Activated CD4-positive, alpha-beta T cell treated with anti-CD3 and anti-CD28 coated beads, Interleukin-2, amount 10 ng/mL, durations not matched to agents 7 days and 5 days (primary cell): ENCODE data around the gene EXOSC3. TPM values are rescaled to one million over a fixed set of nuclear protein-coding genes. Genes with fewer than 3 reads are reported as not detected.
"Not testable (repeated sequence)": the region's sequence is repeated elsewhere in the genome, so short reads cannot be mapped to it uniquely, and the experiment has no call there.

ENCODE experiments used
- CTCF ChIA-PET: fragments of 350-600 bp; sonication (Branson Sonifier 250); formaldehyde crosslinking; loops from one replicate; lab custom pipeline; 2021; ENCODE audit warnings: antibody characterized with exemption; lab: Charles Lee
- POLR2A ChIA-PET: fragments of 350-600 bp; sonication (Branson Sonifier 250); formaldehyde crosslinking; loops from one replicate; lab custom pipeline; 2021; ENCODE audit warnings: antibody characterized with exemption; lab: Charles Lee
- DNase-seq: peaks from one replicate; pipeline ENCODE4 v3.0.0-alpha.2; 2020
- H3K27ac Mint-ChIP-seq: one replicate; pipeline ENCODE4 v1.8.0; 2021; ENCODE audit warnings: mild to moderate bottlenecking, moderate library complexity, mixed read lengths
- H3K27me3 Mint-ChIP-seq: one replicate; pipeline ENCODE4 v1.8.0; 2021; ENCODE audit warnings: mixed read lengths
- H3K36me3 Mint-ChIP-seq: one replicate; pipeline ENCODE4 v1.8.0; 2021; ENCODE audit warnings: low read depth, mixed read lengths
- H3K4me1 Mint-ChIP-seq: one replicate; pipeline ENCODE4 v1.8.0; 2021; ENCODE audit warnings: mixed read lengths
- H3K4me3 Mint-ChIP-seq: one replicate; pipeline ENCODE4 v1.8.0; 2021; ENCODE audit warnings: mild to moderate bottlenecking, moderate library complexity, mixed read lengths
- H3K9me3 Mint-ChIP-seq: one replicate; pipeline ENCODE4 v1.8.0; 2021; ENCODE audit warnings: mixed read lengths
- total RNA-seq, 2 experiments: library from RNA; stranded (reverse); gene quantifications; one replicate each; pipeline ENCODE4 v1.2.3, GENCODE V29; 2021

The EXOSC3 gene
- 10 to 100 TPM; 77.5 to 84.0 TPM for total RNA-seq

DNA sequence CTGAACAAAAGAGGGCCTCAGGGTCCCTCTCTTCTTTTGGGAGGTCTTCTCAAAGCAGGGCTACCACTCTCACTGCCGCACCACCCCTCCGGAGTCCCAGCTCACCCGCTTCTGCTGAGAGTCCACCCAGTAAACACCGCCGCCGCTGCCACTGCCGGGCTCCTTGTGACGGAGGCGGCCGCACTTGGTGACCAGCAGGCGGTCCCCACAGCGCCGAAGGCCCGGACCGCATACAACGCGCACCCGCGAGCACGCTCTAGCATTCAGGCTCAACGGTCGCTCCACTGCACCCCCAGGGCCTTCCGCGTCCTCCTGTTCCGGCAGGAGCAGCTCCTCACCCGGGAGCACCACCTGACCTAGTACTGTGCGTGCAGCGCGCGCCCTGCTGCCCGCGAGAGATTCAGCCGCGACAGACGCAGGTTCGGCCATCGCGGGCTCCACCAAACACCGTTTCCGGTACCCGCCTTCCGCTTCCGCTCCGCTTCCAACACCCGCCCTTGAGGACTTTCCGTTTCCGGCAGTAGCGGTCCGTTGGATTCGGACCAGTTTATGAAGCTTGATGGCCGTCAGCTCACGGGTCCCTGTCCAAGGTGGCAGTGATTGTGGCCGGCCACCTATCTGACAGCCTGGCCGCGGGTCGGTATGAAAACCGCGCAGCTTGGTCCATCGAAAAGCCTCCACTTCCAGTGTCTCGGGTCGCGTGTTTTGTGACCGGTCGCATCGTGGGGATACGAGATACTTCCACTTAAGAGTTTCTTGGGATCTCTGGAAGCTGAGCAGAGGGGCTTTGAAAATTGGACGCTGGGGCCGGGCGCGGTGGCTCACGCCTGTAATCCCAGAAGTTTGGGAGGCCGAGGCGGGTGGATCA, at the start of gene EXOSC3:
EXOSC3 (minus strand) TSS at position 449 of the 868 bp plus-strand sequence; CDS start at position 429, 20 bp downstream.
- ChIA-PET POLR2A (interaction anchor here (1.6 kb wide), 1 partner anchor 16 kb away, joined by 7 read pairs; the partner anchor contains the start of gene DCAF10), CTCF (interaction anchor here (0.7 to 1.7 kb wide), 4 partner anchors 10 to 254 kb away, joined by 3 to 6 read pairs (median 4); no protein-coding TSS in a partner anchor)
- peak; percentile 91 for DNase-seq
- peak within 1 kb of the TSS; percentile 99 for H3K27ac Mint-ChIP-seq
- H3K36me3 Mint-ChIP-seq, result peaks cover 39% of the 10 kb centered on the region
- H3K27me3 Mint-ChIP-seq, result no peaks in the 10 kb centered on the region
- no peaks in the 10 kb centered on the region for H3K9me3 Mint-ChIP-seq
- peak within 1 kb of the TSS; percentile 98 for H3K4me3 Mint-ChIP-seq
- peaks cover 43% of the 10 kb centered on the region for H3K4me1 Mint-ChIP-seq

DNA sequence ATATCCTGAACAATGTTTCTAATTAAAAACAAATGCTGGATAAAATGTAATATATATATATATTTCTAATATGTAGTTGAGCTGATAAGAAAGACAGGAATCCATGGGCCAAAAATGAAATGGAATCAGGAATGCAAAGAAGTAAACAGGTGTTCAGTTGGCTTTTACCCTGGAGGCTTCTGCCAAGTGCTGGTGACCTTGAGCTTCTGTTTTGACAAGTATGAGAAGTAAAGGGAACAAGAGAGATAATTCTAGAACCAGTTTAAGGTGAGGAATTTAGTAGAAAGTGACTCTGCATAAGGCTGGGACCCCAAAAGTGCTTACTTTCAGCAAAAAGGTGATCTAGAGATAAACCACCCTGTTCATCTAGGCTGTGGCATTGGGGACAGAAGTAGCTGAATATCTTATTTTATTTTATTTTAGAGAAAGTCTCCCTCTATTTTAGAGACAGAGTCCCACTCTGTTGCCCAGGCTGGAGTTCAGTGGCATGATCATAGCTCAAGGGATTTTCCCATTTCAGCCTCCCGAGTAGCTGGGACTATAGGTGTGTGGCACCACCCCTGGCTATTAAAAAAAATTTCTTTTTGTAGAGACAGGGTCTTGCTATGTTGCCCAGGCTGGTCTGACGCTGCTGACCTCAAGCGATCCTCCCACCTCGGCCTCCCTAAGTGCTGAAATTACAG, 42.8 kb upstream of the EXOSC3 start:
- no peak overlapping the region for H3K4me3 Mint-ChIP-seq
- H3K27ac Mint-ChIP-seq, result no peak overlapping the region
- peaks cover 31% of the 10 kb centered on the region for H3K36me3 Mint-ChIP-seq
- H3K4me1 Mint-ChIP-seq, result peaks cover 2% of the 10 kb centered on the region
- no peaks in the 10 kb centered on the region for H3K9me3 Mint-ChIP-seq
- ChIA-PET POLR2A (no interaction called here), CTCF (no interaction called here)
- H3K27me3 Mint-ChIP-seq, result no peaks in the 10 kb centered on the region
- DNase-seq, result no peak

DNA sequence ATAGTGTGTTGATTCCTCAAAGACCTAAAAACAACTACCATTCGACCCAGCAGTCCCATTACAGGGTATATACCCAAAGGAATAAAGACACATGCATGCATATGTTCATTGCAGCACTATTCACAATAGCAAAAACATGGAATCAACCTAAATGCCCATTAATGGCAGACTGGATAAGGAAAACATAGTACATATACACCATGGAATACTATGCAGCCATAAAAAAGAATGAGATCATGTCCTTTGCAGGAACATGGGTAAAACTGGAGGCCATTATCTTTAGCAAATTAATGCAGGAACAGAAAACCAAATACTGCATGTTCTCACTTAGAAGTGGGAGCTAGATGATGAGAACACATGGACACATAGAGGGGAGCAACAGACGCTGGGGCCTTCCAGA, 40.3 kb upstream of the EXOSC3 start:
- H3K27me3 Mint-ChIP-seq, H3K4me1 Mint-ChIP-seq, H3K27ac Mint-ChIP-seq, H3K9me3 Mint-ChIP-seq, DNase-seq, CTCF ChIA-PET, POLR2A ChIA-PET, H3K4me3 Mint-ChIP-seq: not testable (repeated sequence)
- H3K36me3 Mint-ChIP-seq, result peaks cover 49% of the 10 kb centered on the region

DNA sequence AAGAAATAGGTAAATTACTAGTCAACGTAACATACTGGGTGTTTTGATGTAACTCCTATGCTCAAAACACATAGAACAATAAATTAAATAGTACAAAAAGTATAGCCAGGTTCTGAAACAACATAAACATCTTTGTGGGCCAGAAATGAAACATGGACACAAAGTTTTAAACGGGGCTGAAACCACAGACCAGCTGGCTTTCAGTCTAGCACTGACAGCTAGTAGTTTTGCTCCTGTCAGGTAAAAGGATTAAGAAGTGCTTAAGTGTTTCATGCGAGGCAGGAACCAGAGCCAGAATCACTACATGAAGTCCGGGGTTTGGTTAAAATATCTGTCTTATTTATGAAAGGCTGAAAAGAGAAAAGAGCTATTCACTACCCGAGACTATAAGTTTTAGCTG, 35.3 kb upstream of the EXOSC3 start:
- ChIA-PET POLR2A (interaction anchor here (0.6 kb wide), 1 partner anchor 48 kb away, joined by 3 read pairs; no protein-coding TSS in a partner anchor), CTCF (interaction anchor here (1.0 kb wide), 1 partner anchor 9 kb away, joined by 3 read pairs; no protein-coding TSS in a partner anchor)
- Mint-ChIP-seq H3K36me3 (peaks cover 34% of the 10 kb centered on the region), H3K9me3 (no peaks in the 10 kb centered on the region), H3K27me3 (no peaks in the 10 kb centered on the region), H3K4me3 (no peak overlapping the region), H3K4me1 (no peaks in the 10 kb centered on the region), H3K27ac (no peak overlapping the region)
- DNase-seq, result no peak

DNA sequence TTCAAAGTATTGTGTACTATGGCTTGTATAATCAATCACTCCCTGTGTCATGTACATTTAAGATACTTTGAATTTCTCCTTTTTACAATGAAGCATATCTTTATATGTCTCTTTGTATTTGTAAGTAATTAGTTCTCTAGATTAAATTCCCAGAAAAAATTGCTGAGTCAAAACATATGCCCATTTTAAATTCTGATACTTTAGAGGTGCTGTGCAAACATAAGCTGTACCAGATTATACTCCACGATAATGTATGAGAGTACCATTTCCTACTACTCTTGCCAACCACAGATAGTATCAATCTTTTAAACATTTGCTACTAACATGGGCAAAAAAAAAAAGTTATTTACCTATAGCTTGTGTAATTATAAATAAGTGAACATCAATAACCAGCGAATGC, 34.0 kb upstream of the EXOSC3 start:
- POLR2A ChIA-PET, result no interaction called here
- H3K9me3 Mint-ChIP-seq, result no peaks in the 10 kb centered on the region
- CTCF ChIA-PET, result interaction anchor here (0.7 to 1.6 kb wide), 2 partner anchors 9 to 61 kb away, joined by 4 read pairs; no protein-coding TSS in a partner anchor
- no peak for DNase-seq
- H3K27ac Mint-ChIP-seq, result no peak overlapping the region
- no peaks in the 10 kb centered on the region for H3K27me3 Mint-ChIP-seq
- H3K4me1 Mint-ChIP-seq, result no peaks in the 10 kb centered on the region
- peaks cover 24% of the 10 kb centered on the region for H3K36me3 Mint-ChIP-seq
- H3K4me3 Mint-ChIP-seq, result no peak overlapping the region

DNA sequence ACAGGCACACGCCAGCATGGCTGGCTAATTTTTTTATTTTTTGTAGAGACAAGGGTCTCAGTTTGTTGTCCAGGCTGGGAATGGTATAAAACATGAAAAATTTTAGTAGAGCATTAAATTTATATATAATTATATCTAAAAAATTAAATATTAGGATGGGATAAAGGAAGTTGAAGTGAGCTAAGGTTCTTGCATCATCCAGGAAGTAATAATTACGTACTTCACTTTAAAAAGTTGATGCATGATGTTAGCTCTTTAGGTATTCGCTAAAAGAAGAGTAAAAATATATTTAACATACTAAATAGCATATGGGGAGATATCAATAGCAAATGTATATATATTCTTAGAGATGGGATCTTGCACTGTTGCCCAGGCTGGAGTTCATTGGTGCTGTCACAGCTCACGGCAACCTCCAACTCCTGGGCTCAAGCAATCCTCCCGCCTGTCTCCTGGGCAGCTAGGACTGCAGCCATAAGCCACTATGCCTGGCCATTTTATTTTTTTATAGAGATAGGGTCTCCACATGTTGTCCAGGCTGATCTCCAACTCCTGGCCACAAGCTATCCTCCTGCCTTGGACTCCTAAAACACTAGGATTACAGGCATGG, 28.0 kb upstream of the EXOSC3 start:
- Mint-ChIP-seq H3K4me1 (peaks cover 10% of the 10 kb centered on the region), H3K9me3 (no peaks in the 10 kb centered on the region), H3K27ac (no peak overlapping the region), H3K4me3 (no peak overlapping the region), H3K27me3 (no peaks in the 10 kb centered on the region), H3K36me3 (peaks cover 12% of the 10 kb centered on the region)
- ChIA-PET POLR2A (no interaction called here), CTCF (interaction anchor here (0.6 to 1.2 kb wide), 5 partner anchors 16 to 1195 kb away, joined by 3 to 6 read pairs (median 3); no protein-coding TSS in a partner anchor)
- DNase-seq, result no peak

DNA sequence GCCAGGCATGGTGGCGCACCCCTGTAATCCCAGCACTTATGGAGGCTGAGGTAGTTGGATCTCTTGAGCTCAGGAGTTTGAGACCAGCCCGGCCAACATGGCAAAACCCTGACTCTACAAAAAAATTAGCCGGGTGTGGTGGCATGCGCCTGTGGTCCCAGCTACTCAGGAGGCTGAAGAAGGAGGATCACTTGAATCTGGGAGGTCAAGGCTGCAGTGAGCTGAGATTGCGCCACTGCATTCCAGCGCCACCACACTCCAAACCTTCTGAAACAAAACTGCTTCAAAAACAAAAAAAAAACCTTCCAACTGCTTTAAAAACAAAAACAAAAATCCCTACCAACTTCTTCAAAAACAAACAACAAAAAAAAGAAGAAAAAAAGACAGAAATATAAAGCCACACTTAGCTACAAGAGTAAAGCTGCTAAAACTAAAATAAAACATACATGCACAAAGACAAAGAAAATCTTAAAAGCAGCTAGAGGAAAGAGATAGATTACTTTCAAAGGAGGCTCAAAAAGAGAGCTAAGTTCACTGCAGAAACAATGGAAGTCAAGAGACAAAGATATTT, 27.1 kb upstream of the EXOSC3 start:
- Mint-ChIP-seq H3K27ac (no peak overlapping the region), H3K4me1 (peaks cover 10% of the 10 kb centered on the region), H3K9me3 (no peaks in the 10 kb centered on the region), H3K36me3 (peaks cover 12% of the 10 kb centered on the region), H3K4me3 (no peak overlapping the region), H3K27me3 (no peaks in the 10 kb centered on the region)
- CTCF ChIA-PET, result interaction anchor here (0.6 to 1.7 kb wide), 6 partner anchors 8 to 620 kb away, joined by 3 to 8 read pairs (median 3); partner anchors contain the start of gene DCAF10
- POLR2A ChIA-PET, result interaction anchor here (0.6 kb wide), 1 partner anchor 1474 kb away, joined by 3 read pairs; no protein-coding TSS in a partner anchor
- DNase-seq, result no peak

DNA sequence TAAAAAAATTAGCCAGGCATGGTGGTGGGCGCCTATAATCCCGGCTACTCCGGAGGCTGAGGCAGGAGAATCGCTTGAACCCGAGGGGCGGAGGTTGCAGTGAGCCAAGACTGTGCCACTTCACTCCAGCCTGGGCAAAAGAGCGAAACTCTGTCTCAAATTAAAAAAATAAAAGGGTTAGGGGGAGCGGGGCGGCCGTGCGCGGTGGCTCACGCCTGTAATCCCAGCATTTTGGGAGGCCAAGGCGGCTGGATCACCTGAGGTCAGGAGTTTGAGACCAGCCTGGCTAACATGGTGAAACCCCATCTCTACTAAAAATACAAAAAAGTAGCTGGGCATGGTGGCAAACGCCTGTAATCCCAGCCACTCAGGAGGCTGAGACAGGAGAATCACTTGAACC, 24.8 kb upstream of the EXOSC3 start:
- not testable (repeated sequence) for H3K27me3 Mint-ChIP-seq, DNase-seq, H3K27ac Mint-ChIP-seq, H3K9me3 Mint-ChIP-seq, H3K4me3 Mint-ChIP-seq
- ChIA-PET POLR2A (interaction anchor here (0.6 kb wide), 1 partner anchor 218 kb away, joined by 3 read pairs; no protein-coding TSS in a partner anchor), CTCF (interaction anchor here (0.7 to 1.1 kb wide), 4 partner anchors 9 to 262 kb away, joined by 3 to 4 read pairs (median 4); no protein-coding TSS in a partner anchor)
- Mint-ChIP-seq H3K36me3 (peaks cover 12% of the 10 kb centered on the region), H3K4me1 (peaks cover 14% of the 10 kb centered on the region)

DNA sequence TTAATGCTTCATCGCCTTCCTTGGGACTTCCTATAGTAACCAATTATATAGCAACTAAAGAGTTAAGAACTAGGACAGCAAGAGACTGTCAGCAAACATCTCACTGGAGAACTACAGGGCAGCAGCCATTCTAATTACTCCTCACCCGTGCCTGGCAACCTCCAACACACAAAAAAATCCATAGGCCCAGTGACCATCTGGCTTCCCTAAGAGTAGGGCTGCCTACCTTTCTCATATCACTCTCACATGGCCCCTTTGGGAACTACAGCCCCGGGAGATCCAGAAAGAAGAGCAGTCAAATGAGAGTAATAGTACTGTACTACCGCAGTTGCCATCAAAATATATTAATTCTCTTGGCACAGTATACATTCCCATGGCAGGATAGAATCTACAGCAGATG, 21.4 kb upstream of the EXOSC3 start:
- Mint-ChIP-seq H3K4me1 (peaks cover 24% of the 10 kb centered on the region), H3K27me3 (no peaks in the 10 kb centered on the region), H3K9me3 (no peaks in the 10 kb centered on the region), H3K27ac (no peak overlapping the region), H3K4me3 (no peak overlapping the region), H3K36me3 (peaks cover 11% of the 10 kb centered on the region)
- ChIA-PET POLR2A (no interaction called here), CTCF (interaction anchor here (1.2 kb wide), 1 partner anchor 28 kb away, joined by 3 read pairs; no protein-coding TSS in a partner anchor)
- no peak for DNase-seq

DNA sequence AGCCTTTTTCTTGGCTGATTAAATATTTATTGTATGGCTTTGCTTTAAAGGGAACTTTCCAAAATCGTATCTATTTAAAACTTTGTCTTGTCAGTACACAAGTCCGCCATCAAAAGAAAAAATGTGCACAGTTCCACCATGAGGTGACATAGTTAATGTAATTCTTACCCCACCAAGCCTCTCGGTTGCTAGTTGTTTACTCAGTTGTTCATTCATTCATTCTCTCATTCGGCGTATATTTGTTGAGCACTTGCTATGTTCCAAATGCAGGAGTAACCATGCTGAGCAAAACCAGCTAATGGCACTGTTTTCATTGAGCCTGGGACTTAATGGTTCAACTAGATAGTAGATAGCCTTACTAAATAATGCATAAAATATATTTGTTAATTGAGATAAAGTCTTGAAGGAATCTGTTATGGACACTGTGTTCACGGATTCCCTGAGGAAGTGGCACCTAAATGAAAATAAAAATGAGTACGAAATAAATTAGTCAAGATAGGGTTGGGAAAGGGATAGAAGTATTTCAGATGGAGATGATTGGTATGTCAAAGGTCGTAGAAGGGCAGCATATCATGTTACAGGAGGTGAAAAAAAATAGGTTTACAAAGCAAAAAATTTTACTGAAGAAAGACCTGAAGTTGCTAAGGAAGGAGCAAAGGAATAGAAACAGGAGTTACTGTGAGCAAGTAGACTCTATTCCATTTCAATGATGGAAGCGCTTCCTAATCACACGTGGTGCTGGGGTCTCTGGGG, 17.3 kb upstream of the EXOSC3 start:
- ChIA-PET POLR2A (interaction anchor here (2.0 kb wide), 1 partner anchor 18 kb away, joined by 7 read pairs; the partner anchor contains the start of gene EXOSC3), CTCF (interaction anchor here (2.8 kb wide), 1 partner anchor 9 kb away, joined by 8 read pairs; no protein-coding TSS in a partner anchor)
- no peaks in the 10 kb centered on the region for H3K27me3 Mint-ChIP-seq
- H3K27ac Mint-ChIP-seq, result peak overlapping the region; percentile 88
- no peaks in the 10 kb centered on the region for H3K9me3 Mint-ChIP-seq
- no peak for DNase-seq
- H3K36me3 Mint-ChIP-seq, result peaks cover 15% of the 10 kb centered on the region
- H3K4me3 Mint-ChIP-seq, result peak overlapping the region; percentile 94
- peaks cover 45% of the 10 kb centered on the region for H3K4me1 Mint-ChIP-seq

DNA sequence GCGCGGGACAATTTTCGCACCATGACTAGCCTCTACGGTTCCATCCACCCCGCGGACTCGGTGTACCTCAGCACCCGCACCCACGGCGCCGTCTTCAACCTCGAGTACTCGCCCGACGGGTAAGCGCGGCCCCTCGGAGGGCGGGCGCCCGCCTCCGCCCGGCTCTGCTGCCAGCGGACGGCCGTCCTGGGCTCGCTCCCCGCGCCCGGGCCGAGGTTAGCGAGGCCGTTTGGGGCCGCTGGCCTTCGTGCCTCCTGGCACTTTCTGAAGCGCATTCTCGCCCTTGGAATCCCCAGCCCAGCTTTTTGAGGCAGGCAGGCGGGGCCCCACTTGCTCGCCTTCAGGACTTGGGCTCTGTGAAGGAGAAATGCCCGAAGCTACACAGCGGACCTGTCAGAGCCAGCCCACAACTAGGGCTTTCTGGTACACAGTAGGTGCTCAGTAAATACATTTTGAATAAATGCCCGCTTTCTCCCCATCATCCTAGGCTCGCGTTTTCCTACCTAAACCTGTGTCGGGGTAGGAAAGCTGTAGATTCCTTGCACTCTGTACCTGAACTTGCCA, 16.5 kb upstream of the EXOSC3 start:
- Mint-ChIP-seq H3K27ac (peak overlapping the region; percentile 88), H3K27me3 (no peaks in the 10 kb centered on the region), H3K4me1 (peaks cover 45% of the 10 kb centered on the region), H3K36me3 (peaks cover 15% of the 10 kb centered on the region), H3K4me3 (peak overlapping the region; percentile 94), H3K9me3 (no peaks in the 10 kb centered on the region)
- ChIA-PET POLR2A (interaction anchor here (2.0 kb wide), 1 partner anchor 17 kb away, joined by 7 read pairs; the partner anchor contains the start of gene EXOSC3), CTCF (interaction anchor here (2.8 kb wide), 1 partner anchor 10 kb away, joined by 8 read pairs; no protein-coding TSS in a partner anchor)
- peak; percentile 33 for DNase-seq
